Peyer's patch (tissue), 4 donors: ENCODE data around the gene RBM39. TPM values are rescaled to one million over a fixed set of nuclear protein-coding genes. Genes with fewer than 3 reads are reported as not detected.

Source experiments
- DNase-seq, 3 donors: peaks; one replicate each; pipeline ENCODE4 v3.0.0-alpha.2; 2017 to 2019
- H3K27ac ChIP-seq, 4 donors: fragments of 200-600 bp; sonication (generic); one replicate each; pipeline ENCODE4 v1.5.1; 2016 to 2019
- H3K27me3 ChIP-seq, 2 donors: fragments of 200-600 bp; sonication (generic); one replicate each; pipeline ENCODE4 v1.5.1; 2019
- H3K36me3 ChIP-seq, 3 donors: fragments of 200-600 bp; sonication (generic); one replicate each; pipeline ENCODE4 v1.5.1; 2016 to 2019
- H3K4me1 ChIP-seq, 4 donors: fragments of 200-600 bp; sonication (generic); one replicate each; pipeline ENCODE4 v1.5.1; 2016 to 2019
- H3K4me3 ChIP-seq, 4 donors: fragments of 200-600 bp; sonication (generic); 1 replicate in 3 of 4; 2 replicates in 1 of 4; pipeline ENCODE4 v1.5.1; 2016 to 2019; ENCODE audit warnings: mild to moderate bottlenecking in 1 of 4
- H3K9me3 ChIP-seq, 4 donors: fragments of 200-600 bp; sonication (generic); one replicate each; pipeline ENCODE4 v1.5.1; 2016 to 2019; ENCODE audit warnings: mild to moderate bottlenecking in 1 of 4
- CTCF ChIP-seq, 6 experiments: fragments of 450-650 bp in 4 of 6; fragments of 200-600 bp in 2 of 6; sonication (generic) in 1 of 6; IDR thresholded peaks; one replicate each; pipeline ENCODE4 v1.5.1; 2017 to 2019; ENCODE audit warnings: antibody characterized with exemption in 6 of 6, mild to moderate bottlenecking in 3 of 6, moderate library complexity in 1 of 6
- POLR2A ChIP-seq, 2 donors: fragments of 450-650 bp; IDR thresholded peaks; one replicate each; pipeline ENCODE4 v1.5.1; 2017; ENCODE audit warnings: antibody characterized with exemption in 2 of 2, mild to moderate bottlenecking in 2 of 2, moderate library complexity in 2 of 2
- total RNA-seq, 4 donors: library from RNA; depleted of rRNA; stranded (reverse); fragments of >200 nt; gene quantifications; one replicate each; pipeline ENCODE4 v1.1.0, GENCODE V29; 2016

Gene RBM39
- total RNA-seq, 4 donors from 2014 or later: 347 to 1,133 (median 466) TPM

GRCh38 chr20:35730583-35731468 lies 11.2 kb downstream of the RBM39 start:
- peaks cover 0 to 52% (median 2%) of the 10 kb centered on the region in 4 donors for H3K4me1 ChIP-seq
- no peaks in the 10 kb centered on the region for H3K9me3 ChIP-seq
- no peak overlapping the region for H3K27ac ChIP-seq
- TF ChIP-seq CTCF (IDR thresholded peaks at IDR 0.05) (no peak), POLR2A (IDR thresholded peaks at IDR 0.05) (no peak)
- H3K36me3 ChIP-seq: peaks cover 0 to 97% (median 16%) of the 10 kb centered on the region in 3 donors
- no peak for DNase-seq
- H3K4me3 ChIP-seq: no peak overlapping the region
- no peaks in the 10 kb centered on the region for H3K27me3 ChIP-seq

GRCh38 chr20:35729836-35730582 lies 12.1 kb downstream of the RBM39 start:
- no peak for DNase-seq
- Histone ChIP-seq H3K27me3 (no peaks in the 10 kb centered on the region), H3K4me3 (no peak overlapping the region), H3K36me3 (peaks cover 0 to 100% (median 17%) of the 10 kb centered on the region in 3 donors), H3K9me3 (no peaks in the 10 kb centered on the region), H3K4me1 (peaks cover 0 to 47% (median under 1%) of the 10 kb centered on the region in 4 donors), H3K27ac (no peak overlapping the region)
- no peak for TF ChIP-seq CTCF (IDR thresholded peaks at IDR 0.05)
- TF ChIP-seq POLR2A (IDR thresholded peaks at IDR 0.05): no peak

- Histone ChIP-seq H3K36me3 (peaks cover 0 to 100% (median 17%) of the 10 kb centered on the region in 3 donors), H3K9me3 (no peaks in the 10 kb centered on the region), H3K4me1 (peaks cover 0 to 40% (median 0%) of the 10 kb centered on the region in 4 donors), H3K4me3 (no peak overlapping the region), H3K27me3 (no peaks in the 10 kb centered on the region), H3K27ac (no peak overlapping the region)
- TF ChIP-seq CTCF (IDR thresholded peaks at IDR 0.05): no peak
- no peak for TF ChIP-seq POLR2A (IDR thresholded peaks at IDR 0.05)
- no peak for DNase-seq
Measured at GRCh38 chr20:35729283-35729807, 12.7 kb downstream of the RBM39 start.

GRCh38 chr20:35726842-35727711 lies 15.0 kb downstream of the RBM39 start:
- no peaks in the 10 kb centered on the region for H3K27me3 ChIP-seq
- H3K9me3 ChIP-seq: no peaks in the 10 kb centered on the region
- H3K4me1 ChIP-seq: peaks cover 0 to 30% (median 0%) of the 10 kb centered on the region in 4 donors
- no peak for DNase-seq
- TF ChIP-seq POLR2A (IDR thresholded peaks at IDR 0.05) (no peak), CTCF (IDR thresholded peaks at IDR 0.05) (no peak)
- no peak overlapping the region for H3K27ac ChIP-seq
- peaks cover 0 to 98% (median 26%) of the 10 kb centered on the region in 3 donors for H3K36me3 ChIP-seq
- H3K4me3 ChIP-seq: no peak overlapping the region
